Uterus (tissue), 2 donors: ENCODE measurements around the gene AMY2A.

Source experiments
- CTCF ChIP-seq, 4 experiments: fragments of 200-600 bp in 2 of 4; fragments of 450-650 bp in 2 of 4; sonication (generic) in 2 of 4; IDR thresholded peaks; one replicate each; pipeline ENCODE4 v1.5.1; 2016 to 2019; ENCODE audit warnings: antibody characterized with exemption in 4 of 4, mild to moderate bottlenecking in 2 of 4, moderate library complexity in 1 of 4
- POLR2A ChIP-seq, 2 donors: fragments of 450-650 bp; IDR thresholded peaks; one replicate each; pipeline ENCODE4 v1.6.1; 2016; ENCODE audit warnings: antibody characterized with exemption in 2 of 2, mild to moderate bottlenecking in 1 of 2, moderate library complexity in 1 of 2

GRCh38 chr1:103616362-103616761 lies 865 bp upstream of the AMY2A start:
- TF ChIP-seq CTCF (IDR thresholded peaks at IDR 0.05) (no peak), POLR2A (IDR thresholded peaks at IDR 0.05) (no peak)
